Measurements from ENCODE around the gene KLRC3.
"Not testable (repeated sequence)": the region's sequence is repeated elsewhere in the genome, so short reads cannot be mapped to it uniquely, and the experiment has no call there.

KLRC3 gene

DNA sequence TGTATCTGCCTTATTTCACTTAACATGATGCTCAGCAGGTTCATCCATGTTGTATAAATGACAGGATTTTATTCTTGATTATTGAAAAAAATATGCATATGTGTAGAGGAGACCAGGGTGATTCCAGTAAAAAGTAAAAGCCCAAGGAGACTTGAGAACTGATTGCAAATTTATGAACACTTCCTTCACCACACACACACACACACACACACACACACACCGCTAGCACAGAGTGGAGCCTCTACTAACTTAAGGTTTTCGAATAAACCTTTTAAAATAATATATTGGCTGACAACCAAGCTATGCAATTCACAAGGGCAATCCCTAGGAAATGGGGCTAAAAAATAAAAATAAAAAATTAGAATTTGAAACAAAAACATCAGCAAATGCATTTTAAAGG, 22.2 kb downstream of the KLRC3 start:
- Histone ChIP-seq H3K9me3 (replicated peaks in 1 of 11) (peaks cover 0 to 4% (median 0%) of the 10 kb centered on the region in 11 experiments; a peak in 3 of 22 replicates), H3K27ac (peak overlapping the region in 4 of 11 experiments; percentile 70 to 90 (median 81); a peak in 5 of 22 replicates), H3K36me3 (no peaks in the 10 kb centered on the region), H3K4me1 (peaks cover 23 to 50% (median 43%) of the 10 kb centered on the region in 10 experiments), H3K9ac (no peak overlapping the region), H3K27me3 (no peaks in the 10 kb centered on the region), H3K4me2 (peak overlapping the region in 9 of 11 experiments; percentile 26 to 81 (median 55); a peak in 11 of 22 replicates), H4K20me1 (no peaks in the 10 kb centered on the region), H3K4me3 (no peak overlapping the region)
- TF ChIP-seq Cebpa-rat (IDR thresholded peaks at IDR 0.05): no peak

DNA sequence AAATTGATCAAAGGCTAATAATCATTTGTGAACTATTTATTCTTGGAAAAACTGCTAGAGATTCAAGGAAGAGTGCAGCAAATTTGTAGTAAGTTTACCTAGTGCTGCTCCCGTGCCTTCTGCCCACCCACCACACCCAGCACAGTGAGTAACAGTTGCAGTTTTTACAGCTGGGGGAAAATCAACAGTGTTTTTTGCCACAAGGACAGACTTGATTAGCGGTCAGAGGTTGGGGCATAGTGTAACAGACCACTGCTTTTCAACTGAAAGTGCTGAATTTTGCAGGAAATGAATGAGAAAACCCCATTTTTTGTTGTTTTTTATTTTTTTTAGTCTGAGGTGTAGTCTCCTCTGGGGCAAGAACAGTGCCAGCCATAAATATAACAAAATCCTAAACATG, 23.1 kb downstream of the KLRC3 start:
- Histone ChIP-seq H3K36me3 (no peaks in the 10 kb centered on the region), H3K4me3 (no peak overlapping the region), H3K4me2 (peak overlapping the region in 10 of 11 experiments; percentile 2 to 81 (median 54); a peak in 18 of 22 replicates), H3K27me3 (no peaks in the 10 kb centered on the region), H3K4me1 (peaks cover 32 to 59% (median 51%) of the 10 kb centered on the region in 10 experiments), H3K9ac (peak overlapping the region in 1 of 11 experiments; percentile 34; a peak in 1 of 22 replicates), H3K9me3 (replicated peaks in 1 of 11) (peaks cover 0 to 4% (median 0%) of the 10 kb centered on the region in 11 experiments; a peak in 3 of 22 replicates), H3K27ac (peak overlapping the region in 6 of 11 experiments; percentile 23 to 90 (median 75); a peak in 9 of 22 replicates), H4K20me1 (no peaks in the 10 kb centered on the region)
- no peak for TF ChIP-seq Cebpa-rat (IDR thresholded peaks at IDR 0.05)

DNA sequence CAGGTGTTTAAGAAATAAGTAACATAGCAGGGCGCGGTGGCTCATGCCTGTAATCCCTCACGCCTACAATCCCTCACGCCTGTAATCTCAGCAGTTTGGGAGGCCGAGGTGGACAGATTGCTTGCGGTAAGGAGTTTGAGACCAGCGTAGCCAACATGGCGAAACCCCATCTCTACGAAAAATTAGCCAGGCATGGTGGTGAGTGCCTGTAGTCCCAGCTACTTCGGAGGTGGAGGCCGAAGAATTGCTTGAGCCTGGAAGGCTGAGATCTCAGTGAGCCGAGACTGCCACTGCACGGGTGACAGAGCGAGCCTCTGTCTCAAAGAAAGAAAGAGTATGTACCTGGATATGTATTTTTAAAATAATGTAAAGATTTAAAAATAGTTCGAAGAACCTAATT, 24.2 kb downstream of the KLRC3 start:
- Histone ChIP-seq H3K9ac (peak overlapping the region in 8 of 11 experiments; percentile 42 to 79 (median 58); a peak in 13 of 22 replicates), H3K4me1 (peaks cover 43 to 69% (median 61%) of the 10 kb centered on the region in 10 experiments), H3K4me2 (peak overlapping the region; percentile 57 to 87 (median 70)), H3K27ac (peak overlapping the region in 10 of 11 experiments; percentile 69 to 93 (median 77); a peak in 19 of 22 replicates)
- H3K9me3 ChIP-seq (replicated peaks in 1 of 11); H3K27me3 ChIP-seq; H3K4me3 ChIP-seq; H3K36me3 ChIP-seq; H4K20me1 ChIP-seq: not testable (repeated sequence)

DNA sequence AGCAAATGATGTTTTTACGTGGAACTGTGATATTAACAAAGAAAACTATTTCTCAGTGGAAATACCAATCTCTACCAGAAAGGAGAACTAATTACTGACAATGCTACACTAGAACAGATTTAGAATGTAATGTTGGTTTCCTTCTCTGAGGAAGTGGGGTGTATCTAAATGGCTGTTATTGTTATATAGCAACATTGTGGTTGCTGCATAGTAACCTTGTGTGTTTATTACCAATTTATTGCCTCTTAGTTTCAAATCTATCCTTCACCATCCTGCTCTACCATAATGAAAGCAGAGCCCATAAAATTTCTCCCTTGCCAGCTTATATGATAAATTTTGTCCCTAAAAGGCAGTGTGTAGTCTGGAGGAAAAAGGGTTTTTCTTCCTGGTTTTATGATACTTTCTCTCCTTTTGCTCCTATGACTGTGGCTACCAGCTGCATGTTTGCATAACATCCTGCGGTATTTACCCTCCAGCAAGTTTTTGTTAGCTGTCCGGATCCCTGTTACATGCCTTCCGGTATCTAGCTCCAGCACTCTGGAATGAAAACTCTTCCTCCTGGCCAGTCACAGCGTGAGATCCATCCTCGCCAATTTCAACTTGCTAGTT, 24.9 kb downstream of the KLRC3 start:
- Histone ChIP-seq H3K4me2 (peak overlapping the region; percentile 57 to 87 (median 70)), H3K9ac (peak overlapping the region in 10 of 11 experiments; percentile 42 to 79 (median 58); a peak in 20 of 22 replicates), H3K27me3 (no peaks in the 10 kb centered on the region), H3K4me1 (peaks cover 46 to 73% (median 64%) of the 10 kb centered on the region in 10 experiments), H3K9me3 (replicated peaks in 1 of 11) (peaks cover 0 to 4% (median 0%) of the 10 kb centered on the region in 11 experiments; a peak in 3 of 22 replicates), H4K20me1 (no peaks in the 10 kb centered on the region), H3K27ac (peak overlapping the region; percentile 56 to 93 (median 76); a peak in 21 of 22 replicates), H3K4me3 (peak overlapping the region in 3 of 10 experiments; percentile 3 to 30 (median 25); a peak in 3 of 20 replicates), H3K36me3 (no peaks in the 10 kb centered on the region)
- TF ChIP-seq Cebpa-rat (IDR thresholded peaks at IDR 0.05): peak in 3 of 11 experiments; percentile 17 to 67 (median 30); a peak in 3 of 22 replicates

DNA sequence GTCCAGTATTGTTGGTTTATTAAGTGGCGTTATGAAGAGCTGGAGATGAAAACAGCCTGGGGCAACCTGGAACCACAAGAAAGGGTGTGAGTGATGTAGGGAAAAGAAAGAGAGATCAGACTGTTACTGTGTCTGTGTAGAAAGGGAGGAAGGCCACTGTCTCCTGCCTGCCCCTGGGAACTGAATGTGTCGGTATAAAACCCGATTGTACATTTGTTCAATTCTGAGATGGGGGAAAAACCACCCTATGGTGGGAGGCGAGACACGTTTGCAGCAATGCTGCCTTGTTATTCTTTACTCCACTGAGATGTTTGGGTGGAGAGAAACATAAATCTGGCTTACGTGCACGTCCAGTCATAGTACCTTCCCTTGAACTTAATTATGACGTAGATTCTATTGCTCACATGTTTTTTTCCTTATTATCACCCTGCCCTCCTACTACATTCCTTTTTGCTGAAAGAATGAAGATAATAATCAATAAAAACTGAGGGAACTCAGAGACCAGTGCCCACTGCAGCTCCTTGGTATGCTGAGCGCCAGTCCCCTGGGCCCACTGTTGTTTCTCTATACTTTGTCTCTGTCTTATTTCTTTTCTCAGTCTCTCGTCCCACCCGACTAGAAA, 25.8 kb downstream of the KLRC3 start:
- Histone ChIP-seq H3K9ac (peak overlapping the region in 9 of 11 experiments; percentile 42 to 79 (median 61); a peak in 14 of 22 replicates), H3K4me1 (peaks cover 50 to 82% (median 72%) of the 10 kb centered on the region in 10 experiments), H3K27ac (peak overlapping the region; percentile 25 to 93 (median 76); a peak in 21 of 22 replicates), H3K4me2 (peak overlapping the region; percentile 57 to 87 (median 70))
- H3K27me3 ChIP-seq; H3K4me3 ChIP-seq; H3K9me3 ChIP-seq (replicated peaks in 1 of 11); H3K36me3 ChIP-seq; H4K20me1 ChIP-seq: not testable (repeated sequence)

DNA sequence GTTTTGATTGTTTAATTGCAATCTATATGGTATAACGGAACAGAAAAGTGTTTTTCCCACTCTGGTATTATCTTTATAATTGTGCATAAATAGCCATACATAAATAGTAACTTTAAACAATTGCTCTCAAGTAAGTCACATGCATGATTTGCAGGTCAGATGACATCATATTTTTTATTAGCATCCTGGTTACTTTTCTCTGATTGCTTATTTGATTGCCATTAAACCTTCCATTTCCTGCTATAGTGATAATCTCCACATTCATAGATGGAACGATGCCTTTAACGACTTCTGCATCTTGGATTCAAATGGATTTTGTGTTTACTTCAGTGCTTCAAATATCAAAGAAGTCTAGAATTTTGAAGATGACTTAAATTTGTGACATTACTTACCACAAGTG, 27.1 kb downstream of the KLRC3 start:
- no peak overlapping the region for H3K9ac ChIP-seq
- peak overlapping the region in 4 of 11 experiments; percentile 67 to 79 (median 70); a peak in 7 of 22 replicates for H3K4me2 ChIP-seq
- H3K4me1 ChIP-seq: peaks cover 54 to 95% (median 79%) of the 10 kb centered on the region in 10 experiments
- H3K9me3 ChIP-seq (replicated peaks in 1 of 11): no peaks in the 10 kb centered on the region
- H3K27ac ChIP-seq: no peak overlapping the region
- no peaks in the 10 kb centered on the region for H3K36me3 ChIP-seq
- H4K20me1 ChIP-seq: no peaks in the 10 kb centered on the region
- no peak overlapping the region for H3K4me3 ChIP-seq
- H3K27me3 ChIP-seq: no peaks in the 10 kb centered on the region
- TF ChIP-seq Cebpa-rat (IDR thresholded peaks at IDR 0.05): no peak

DNA sequence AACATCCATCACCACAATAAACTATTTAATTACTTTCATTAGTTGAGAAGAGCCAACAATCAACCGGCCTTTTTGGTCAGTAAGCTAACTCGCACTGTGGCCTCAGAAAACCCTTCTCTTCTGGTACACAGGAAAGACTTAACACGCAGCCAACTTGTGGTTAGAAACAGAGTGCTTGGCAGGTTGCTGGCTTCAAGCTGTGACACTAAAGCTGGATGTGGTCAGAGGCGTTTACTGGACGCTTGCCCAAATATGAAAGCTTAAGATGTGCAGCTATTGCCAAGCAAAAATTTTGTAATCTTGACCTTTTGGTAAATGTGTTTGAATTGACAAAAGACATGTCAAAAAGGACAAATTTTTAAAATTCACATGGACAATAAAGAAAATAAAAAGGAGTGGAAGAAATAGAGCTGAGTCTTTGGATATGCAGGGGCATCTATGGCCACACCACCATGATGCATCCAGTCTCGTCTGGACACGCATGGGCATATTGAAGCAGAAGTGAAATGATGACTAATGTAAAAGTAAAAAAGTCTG, 27.9 kb downstream of the KLRC3 start:
- no peaks in the 10 kb centered on the region for H3K9me3 ChIP-seq (replicated peaks in 1 of 11)
- H3K4me2 ChIP-seq: peak overlapping the region; percentile 43 to 79 (median 67)
- H3K27me3 ChIP-seq: no peaks in the 10 kb centered on the region
- H3K27ac ChIP-seq: peak overlapping the region in 6 of 11 experiments; percentile 1 to 40 (median 10); a peak in 5 of 22 replicates
- H3K9ac ChIP-seq: 0 out of 22 replicates have a peak overlapping the region, but pooled peaks of 1 of the 11 experiments have one; percentile 23
- no peak for TF ChIP-seq Cebpa-rat (IDR thresholded peaks at IDR 0.05)
- no peak overlapping the region for H3K4me3 ChIP-seq
- no peaks in the 10 kb centered on the region for H3K36me3 ChIP-seq
- H3K4me1 ChIP-seq: peaks cover 49 to 88% (median 71%) of the 10 kb centered on the region in 10 experiments
- no peaks in the 10 kb centered on the region for H4K20me1 ChIP-seq

DNA sequence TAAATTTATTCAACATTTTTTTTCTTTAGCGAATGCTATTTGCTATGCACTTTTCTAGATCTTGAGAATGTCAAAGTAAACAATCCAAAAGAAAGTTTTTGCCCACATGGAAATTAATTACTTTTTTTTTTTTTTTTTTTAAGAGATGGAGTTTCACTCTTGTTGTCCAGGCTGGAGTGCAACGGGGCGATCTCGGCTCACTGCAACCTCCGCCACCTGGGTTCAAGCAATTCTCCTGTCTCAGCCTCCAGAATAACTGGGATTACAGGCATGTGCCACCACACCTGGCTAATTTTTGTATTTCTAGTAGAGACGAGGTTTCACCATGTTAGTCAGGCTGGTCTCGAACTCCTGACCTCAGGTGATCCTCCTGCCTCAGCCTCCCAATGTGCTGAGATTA, 29.4 kb downstream of the KLRC3 start:
- not testable (repeated sequence) for H3K9ac ChIP-seq; H3K27me3 ChIP-seq; H3K27ac ChIP-seq; H3K36me3 ChIP-seq; H3K9me3 ChIP-seq (replicated peaks in 1 of 11); H3K4me3 ChIP-seq; H4K20me1 ChIP-seq
- Histone ChIP-seq H3K4me1 (peaks cover 38 to 73% (median 58%) of the 10 kb centered on the region in 10 experiments), H3K4me2 (peak overlapping the region in 4 of 11 experiments; percentile 6 to 75 (median 17); a peak in 3 of 22 replicates)

DNA sequence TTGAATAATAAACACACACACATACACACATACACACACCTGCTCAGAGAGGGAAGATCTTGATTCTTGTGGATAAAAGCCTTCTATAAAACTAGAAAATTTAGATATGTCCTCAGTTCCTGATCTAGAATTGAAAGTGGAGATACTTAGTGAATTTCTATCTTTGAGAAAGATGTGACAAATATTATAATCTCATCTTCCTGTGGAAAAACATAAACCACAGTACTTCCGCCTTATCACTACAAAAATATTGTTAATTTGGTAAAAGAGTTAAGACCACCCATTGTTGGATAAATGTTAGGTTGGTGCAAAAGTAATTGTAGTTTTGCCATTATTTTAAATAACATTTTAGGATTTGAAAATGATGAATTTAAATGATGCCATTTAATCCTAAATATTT, 30.5 kb downstream of the KLRC3 start, which contains the start of gene KLRK1:
TSS of gene KLRK1 (minus strand) at position 138 of the 400 bp plus-strand sequence. CDS start 1,231 bp downstream, outside the sequence.
- Histone ChIP-seq H3K27ac (no peak within 1 kb of the TSS), H3K4me3 (no peak within 1 kb of the TSS), H4K20me1 (no peaks in the 10 kb centered on the region), H3K4me2 (peak within 1 kb of the TSS in 8 of 11 experiments; percentile 10 to 50 (median 39); a peak in 14 of 22 replicates), H3K27me3 (no peaks in the 10 kb centered on the region), H3K9ac (no peak within 1 kb of the TSS), H3K9me3 (replicated peaks in 1 of 11) (0 out of 22 replicates have a peak, but pooled peaks cover 0 to 3% (median 0%) of the 10 kb centered on the region in 11 experiments), H3K4me1 (peaks cover 27 to 62% (median 47%) of the 10 kb centered on the region in 10 experiments), H3K36me3 (no peaks in the 10 kb centered on the region)
- no peak for TF ChIP-seq Cebpa-rat (IDR thresholded peaks at IDR 0.05)
